ENCODE results near the gene SIN3B.

DNA sequence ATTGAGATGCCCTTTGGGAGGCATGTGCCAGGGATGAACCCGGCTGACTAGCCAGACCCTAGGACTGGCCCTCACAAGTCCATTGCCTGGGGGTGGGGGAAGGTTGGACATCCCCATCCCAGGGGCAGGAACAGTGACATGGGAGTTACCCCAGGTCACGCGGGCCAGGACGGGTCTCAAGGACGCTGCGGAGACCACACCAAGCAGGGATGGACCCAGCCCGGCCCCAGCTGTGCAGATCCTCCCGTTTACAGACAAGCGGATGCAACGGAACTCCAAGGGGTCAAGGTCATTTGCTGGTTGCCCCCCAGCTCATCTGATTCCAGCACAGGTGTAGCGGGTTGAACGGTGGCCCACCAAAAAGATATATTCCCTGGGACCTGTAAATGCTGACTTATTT, 79.6 kb downstream of the SIN3B start:
- TF ChIP-seq POLR2A (IDR thresholded peaks at IDR 0.05) = no peak
- TF ChIP-seq, protein P1, sequence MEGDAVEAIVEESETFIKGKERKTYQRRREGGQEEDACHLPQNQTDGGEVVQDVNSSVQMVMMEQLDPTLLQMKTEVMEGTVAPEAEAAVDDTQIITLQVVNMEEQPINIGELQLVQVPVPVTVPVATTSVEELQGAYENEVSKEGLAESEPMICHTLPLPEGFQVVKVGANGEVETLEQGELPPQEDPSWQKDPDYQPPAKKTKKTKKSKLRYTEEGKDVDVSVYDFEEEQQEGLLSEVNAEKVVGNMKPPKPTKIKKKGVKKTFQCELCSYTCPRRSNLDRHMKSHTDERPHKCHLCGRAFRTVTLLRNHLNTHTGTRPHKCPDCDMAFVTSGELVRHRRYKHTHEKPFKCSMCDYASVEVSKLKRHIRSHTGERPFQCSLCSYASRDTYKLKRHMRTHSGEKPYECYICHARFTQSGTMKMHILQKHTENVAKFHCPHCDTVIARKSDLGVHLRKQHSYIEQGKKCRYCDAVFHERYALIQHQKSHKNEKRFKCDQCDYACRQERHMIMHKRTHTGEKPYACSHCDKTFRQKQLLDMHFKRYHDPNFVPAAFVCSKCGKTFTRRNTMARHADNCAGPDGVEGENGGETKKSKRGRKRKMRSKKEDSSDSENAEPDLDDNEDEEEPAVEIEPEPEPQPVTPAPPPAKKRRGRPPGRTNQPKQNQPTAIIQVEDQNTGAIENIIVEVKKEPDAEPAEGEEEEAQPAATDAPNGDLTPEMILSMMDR (IDR thresholded peaks at IDR 0.05) = no peak
- no peak for TF ChIP-seq POLR2AphosphoS5 (IDR thresholded peaks at IDR 0.05; ENCODE audit: insufficient read depth in 1 of 2, low read depth in 1 of 2)

Data from vagina (tissue), 2 donors.